CD14-positive monocyte (primary cell): ENCODE results near the gene CDC6. TPM values are rescaled to one million over a fixed set of nuclear protein-coding genes. Genes with fewer than 3 reads are reported as not detected.
A peak's percentile ranks its signal among the peaks of the same experiment; 100 is the strongest.

Source experiments
- DNase-seq, 3 donors: peaks; one replicate each; pipeline ENCODE4 v3.0.0-alpha.2; 2011 to 2022
- H2AFZ ChIP-seq: 2 replicates; pipeline ENCODE4 v1.6.0; 2012; ENCODE audit warnings: mild to moderate bottlenecking, low read depth, low read length, inconsistent platforms; ENCODE audit not compliant: insufficient read depth, poor library complexity, severe bottlenecking
- H3K27ac ChIP-seq, 2 donors: 1 replicate in 1 of 2; 2 replicates in 1 of 2; pipeline ENCODE4 v1.5.1; 2012 to 2013; ENCODE audit warnings: low read length in 2 of 2, control low read depth in 1 of 2, inconsistent platforms in 1 of 2, low read depth in 1 of 2, mild to moderate bottlenecking in 1 of 2
- H3K27me3 ChIP-seq, 2 donors: one replicate each; pipeline versions ENCODE4 v1.6.0 to v1.6.1; 2011 to 2013; ENCODE audit warnings: low read length in 2 of 2; ENCODE audit not compliant: control insufficient read depth in 2 of 2, insufficient read depth in 2 of 2
- H3K36me3 ChIP-seq, 2 donors: replicated peaks in 1 of 2; 1 replicate in 1 of 2; 2 replicates in 1 of 2; pipeline versions ENCODE4 v1.5.1 to v1.6.1; 2012 to 2013; ENCODE audit warnings: low read length in 2 of 2, control low read depth in 1 of 2, inconsistent platforms in 1 of 2, mild to moderate bottlenecking in 1 of 2; ENCODE audit not compliant: insufficient read depth in 2 of 2, control insufficient read depth in 1 of 2
- H3K4me1 ChIP-seq, 2 donors: 1 replicate in 1 of 2; 2 replicates in 1 of 2; pipeline versions ENCODE4 v1.5.1 to v1.6.1; 2012 to 2013; ENCODE audit warnings: low read length in 2 of 2, control low read depth in 1 of 2, inconsistent platforms in 1 of 2, mild to moderate bottlenecking in 1 of 2, moderate library complexity in 1 of 2; ENCODE audit not compliant: insufficient read depth in 2 of 2, control insufficient read depth in 1 of 2
- H3K4me2 ChIP-seq: replicated peaks from 2 replicates; pipeline ENCODE3; 2012; ENCODE audit warnings: low read length, moderate library complexity, mild to moderate bottlenecking; ENCODE audit not compliant: poor library complexity, severe bottlenecking; ENCODE audit errors: extremely low read depth
- H3K4me3 ChIP-seq, 3 experiments: fragments of 200-600 bp in 1 of 3; sonication (generic) in 1 of 3; replicated peaks in 1 of 3; 1 replicate in 2 of 3; 2 replicates in 1 of 3; pipeline ENCODE4 v1.5.1; 2011 to 2013; ENCODE audit warnings: low read length in 3 of 3, mild to moderate bottlenecking in 3 of 3, control low read depth in 2 of 3, low read depth in 2 of 3, inconsistent platforms in 1 of 3, moderate library complexity in 1 of 3
- H3K79me2 ChIP-seq: 2 replicates; pipeline ENCODE4 v1.6.0; 2012; ENCODE audit warnings: mild to moderate bottlenecking, control low read depth, inconsistent platforms, low read length, moderate library complexity; ENCODE audit not compliant: insufficient read depth
- H3K9ac ChIP-seq: 2 replicates; pipeline ENCODE4 v1.6.0; 2017; ENCODE audit warnings: low read length, mild to moderate bottlenecking; ENCODE audit not compliant: insufficient read depth, poor library complexity, severe bottlenecking
- H3K9me3 ChIP-seq, 2 donors: replicated peaks in 1 of 2; 1 replicate in 1 of 2; 2 replicates in 1 of 2; pipeline versions ENCODE4 v1.5.1 to v1.6.1; 2012 to 2013; ENCODE audit warnings: low read length in 2 of 2, control low read depth in 1 of 2; ENCODE audit not compliant: control insufficient read depth in 1 of 2, insufficient read depth in 1 of 2
- H4K20me1 ChIP-seq: 2 replicates; pipeline ENCODE4 v1.6.0; 2012; ENCODE audit warnings: mild to moderate bottlenecking, low read length, control low read depth, moderate library complexity; ENCODE audit not compliant: insufficient read depth
- H3K27ac Mint-ChIP-seq, 7 donors: one replicate each; pipeline ENCODE4 v1.8.0; 2020; ENCODE audit warnings: mild to moderate bottlenecking in 7 of 7, mixed read lengths in 7 of 7, moderate library complexity in 6 of 7, inconsistent platforms in 2 of 7
- H3K27me3 Mint-ChIP-seq, 3 donors: one replicate each; pipeline ENCODE4 v1.8.0; 2021 to 2022; ENCODE audit warnings: low read depth in 3 of 3, mild to moderate bottlenecking in 3 of 3, mixed read lengths in 3 of 3, moderate library complexity in 3 of 3, inconsistent platforms in 1 of 3
- H3K36me3 Mint-ChIP-seq, 2 donors: one replicate each; pipeline ENCODE4 v1.8.0; 2020; ENCODE audit warnings: mixed read lengths in 2 of 2, inconsistent platforms in 1 of 2, mild to moderate bottlenecking in 1 of 2
- H3K4me1 Mint-ChIP-seq: one replicate; pipeline ENCODE4 v1.8.0; 2020; ENCODE audit warnings: mild to moderate bottlenecking, mixed read lengths
- H3K4me3 Mint-ChIP-seq, 2 donors: one replicate each; pipeline ENCODE4 v1.8.0; 2020; ENCODE audit warnings: mild to moderate bottlenecking in 2 of 2, mixed read lengths in 2 of 2, moderate library complexity in 1 of 2
- H3K9me3 Mint-ChIP-seq, 7 donors: one replicate each; pipeline ENCODE4 v1.8.0; 2020 to 2022; ENCODE audit warnings: mixed read lengths in 7 of 7, mild to moderate bottlenecking in 6 of 7, moderate library complexity in 6 of 7, inconsistent platforms in 2 of 7
- WGBS: methylation state at CpG from one replicate; pipeline ENCODE4 v1.1.5; 2013; ENCODE audit warnings: missing lambda C conversion rate; ENCODE audit not compliant: insufficient coverage; 5-methylcytosine and 5-hydroxymethylcytosine counted together
- intact Hi-C, 2 donors: fragments of 100-400 bp; cut with micrococcal nuclease; formaldehyde crosslinking; loops; one replicate each; pipeline versions ENCODE4 v1.15.0 to v1.15.1; 2023
- polyA plus RNA-seq, 3 donors: library from polyadenylated mRNA; depleted of rRNA in 1 of 3; unstranded in 2 of 3; stranded (reverse) in 1 of 3; fragments of 300-500 nt in 2 of 3; fragments of >200 nt in 1 of 3; fragmentation: Illumina TruSeq in 2 of 3; gene quantifications; 1 replicate in 2 of 3; 2 replicates in 1 of 3; pipeline ENCODE4 v1.2.3, GENCODE V29; 2012 to 2021
- TF ChIP-seq, protein P1 (sequence below): fragments of 200-600 bp; IDR thresholded peaks from one replicate; pipeline ENCODE4 v1.8.0; 2022; ENCODE audit warnings: antibody characterized with exemption, mild to moderate bottlenecking

CDC6 gene
- polyA plus RNA-seq, 3 donors, result 0.11 to 0.21 TPM; not detected in 1

DNA sequence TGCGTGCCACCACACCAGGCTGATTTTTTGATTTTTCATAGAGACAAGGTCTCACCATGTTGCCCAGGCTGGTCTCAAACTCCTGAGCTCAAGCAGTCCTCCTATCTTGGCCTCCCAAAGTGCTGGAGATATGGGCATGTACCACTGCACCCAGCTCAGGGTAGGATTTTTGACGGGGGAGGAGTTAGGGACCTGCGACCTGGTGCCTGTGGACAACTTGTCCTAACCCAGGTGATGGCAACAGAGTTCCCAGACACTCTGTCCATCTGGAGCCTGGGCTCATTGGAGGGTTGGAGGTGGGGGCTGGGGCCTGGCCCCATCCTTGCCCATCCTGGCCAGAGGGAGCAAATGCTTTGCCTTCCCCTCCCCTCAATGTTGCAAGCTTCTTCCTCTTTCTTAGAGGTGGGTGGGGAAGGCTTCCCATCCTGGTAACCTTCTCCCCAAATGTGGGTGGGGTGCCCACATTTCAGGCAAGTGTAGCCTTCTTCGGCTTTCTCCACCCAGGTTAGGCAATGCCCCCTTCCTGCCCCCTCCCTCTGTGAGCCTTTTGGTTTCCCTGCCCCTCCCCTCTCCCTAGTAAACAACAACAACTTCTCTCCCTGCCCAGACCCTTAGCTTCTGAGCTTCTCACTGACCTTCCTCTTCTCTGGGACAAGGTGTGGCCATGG is 46.2 kb downstream of the CDC6 start:
- Mint-ChIP-seq H3K9me3 (peaks cover 0 to 4% (median 0%) of the 10 kb centered on the region in 7 donors), H3K4me3 (peak overlapping the region; percentile 48 to 58), H3K36me3 (peaks cover 43 to 70% of the 10 kb centered on the region in 2 donors), H3K4me1 (peaks cover 92% of the 10 kb centered on the region), H3K27ac (peak overlapping the region; percentile 92 to 100 (median 97)), H3K27me3 (peaks cover 0 to 4% (median 0%) of the 10 kb centered on the region in 3 donors)
- Histone ChIP-seq H3K9ac (peak overlapping the region; percentile 34), H4K20me1 (peaks cover 3% of the 10 kb centered on the region), H3K27ac (peak overlapping the region; percentile 73 to 88), H3K79me2 (peaks cover 100% of the 10 kb centered on the region), H3K27me3 (no peaks in the 10 kb centered on the region), H3K4me1 (peaks cover 100% of the 10 kb centered on the region in 2 donors), H3K4me3 (peak overlapping the region in 1 of 3 experiments; percentile 58), H3K4me2 (peak overlapping the region; percentile 73), H3K9me3 (no peaks in the 10 kb centered on the region), H2AFZ (no peak overlapping the region), H3K36me3 (peaks cover 14 to 16% of the 10 kb centered on the region in 2 donors)
- TF ChIP-seq, protein P1, sequence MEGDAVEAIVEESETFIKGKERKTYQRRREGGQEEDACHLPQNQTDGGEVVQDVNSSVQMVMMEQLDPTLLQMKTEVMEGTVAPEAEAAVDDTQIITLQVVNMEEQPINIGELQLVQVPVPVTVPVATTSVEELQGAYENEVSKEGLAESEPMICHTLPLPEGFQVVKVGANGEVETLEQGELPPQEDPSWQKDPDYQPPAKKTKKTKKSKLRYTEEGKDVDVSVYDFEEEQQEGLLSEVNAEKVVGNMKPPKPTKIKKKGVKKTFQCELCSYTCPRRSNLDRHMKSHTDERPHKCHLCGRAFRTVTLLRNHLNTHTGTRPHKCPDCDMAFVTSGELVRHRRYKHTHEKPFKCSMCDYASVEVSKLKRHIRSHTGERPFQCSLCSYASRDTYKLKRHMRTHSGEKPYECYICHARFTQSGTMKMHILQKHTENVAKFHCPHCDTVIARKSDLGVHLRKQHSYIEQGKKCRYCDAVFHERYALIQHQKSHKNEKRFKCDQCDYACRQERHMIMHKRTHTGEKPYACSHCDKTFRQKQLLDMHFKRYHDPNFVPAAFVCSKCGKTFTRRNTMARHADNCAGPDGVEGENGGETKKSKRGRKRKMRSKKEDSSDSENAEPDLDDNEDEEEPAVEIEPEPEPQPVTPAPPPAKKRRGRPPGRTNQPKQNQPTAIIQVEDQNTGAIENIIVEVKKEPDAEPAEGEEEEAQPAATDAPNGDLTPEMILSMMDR, result no peak
- 41% methylated on average over 2 of the region's 4 CpGs for WGBS
- intact Hi-C loops, result no loop called here
- DNase-seq, result peak; percentile 57 to 81 (median 69)

DNA sequence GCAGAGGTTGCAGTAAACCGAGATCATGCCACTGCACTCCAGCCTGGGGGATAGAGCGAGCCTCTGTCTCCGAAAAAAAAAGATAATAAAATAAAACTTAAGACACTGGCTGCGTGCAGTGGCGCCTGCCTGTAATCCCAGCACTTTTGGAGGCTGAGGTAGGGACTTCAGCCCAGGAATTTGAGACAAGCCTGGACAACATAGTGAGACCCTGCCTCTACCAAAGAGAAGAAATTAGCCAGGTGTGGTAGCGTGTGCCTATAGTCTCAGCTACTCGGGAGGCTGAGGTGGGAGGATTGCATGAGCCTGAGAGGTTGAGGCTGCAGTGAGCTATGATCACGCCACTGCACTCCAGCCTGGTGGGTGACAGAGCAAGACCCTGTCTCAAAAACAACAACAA is 47.9 kb downstream of the CDC6 start:
- Mint-ChIP-seq H3K9me3 (peaks cover 0 to 4% (median 0%) of the 10 kb centered on the region in 7 donors), H3K27me3 (peaks cover 0 to 4% (median 1%) of the 10 kb centered on the region in 3 donors), H3K4me1 (peaks cover 94% of the 10 kb centered on the region), H3K27ac (peak overlapping the region; percentile 92 to 100 (median 97)), H3K4me3 (no peak overlapping the region), H3K36me3 (peaks cover 51 to 76% of the 10 kb centered on the region in 2 donors)
- WGBS, result 100% methylated on average over 3 of the region's 8 CpGs
- peaks cover 21 to 27% of the 10 kb centered on the region in 2 donors for H3K36me3 ChIP-seq
- H2AFZ ChIP-seq, result no peak overlapping the region
- peak overlapping the region; percentile 73 to 88 for H3K27ac ChIP-seq
- H3K79me2 ChIP-seq, result peaks cover 100% of the 10 kb centered on the region
- H3K4me1 ChIP-seq, result peaks cover 100% of the 10 kb centered on the region in 2 donors
- DNase-seq, result no peak
- H3K4me2 ChIP-seq, result no peak overlapping the region
- peak overlapping the region in 1 of 3 experiments; percentile 58 for H3K4me3 ChIP-seq
- peaks cover 14% of the 10 kb centered on the region for H4K20me1 ChIP-seq
- no peaks in the 10 kb centered on the region for H3K9me3 ChIP-seq
- intact Hi-C loops, result no loop called here
- H3K27me3 ChIP-seq, result no peaks in the 10 kb centered on the region
- no peak overlapping the region for H3K9ac ChIP-seq
- TF ChIP-seq, protein P1, result no peak
